Osteoblast (primary cell): ENCODE data around the gene C14orf119. TPM values are rescaled to one million over a fixed set of nuclear protein-coding genes. Genes with fewer than 3 reads are reported as not detected.

Experiments used
- DNase-seq: peaks from one replicate; pipeline ENCODE4 v3.0.0; 2011; ENCODE audit warnings: low spot score, mixed read lengths; ENCODE audit not compliant: insufficient read length; ENCODE audit errors: missing footprints
- H2AFZ ChIP-seq: 2 replicates; pipeline ENCODE4 v1.6.0; 2011; ENCODE audit warnings: mild to moderate bottlenecking, low read length
- H3K27ac ChIP-seq: 2 replicates; pipeline ENCODE4 v1.5.1; 2011; ENCODE audit warnings: mild to moderate bottlenecking, low read depth, low read length, moderate library complexity
- H3K27me3 ChIP-seq: 2 replicates; pipeline ENCODE4 v1.6.0; 2012; ENCODE audit warnings: mild to moderate bottlenecking, control low read depth, inconsistent platforms, low read length, moderate library complexity; ENCODE audit not compliant: insufficient read depth
- H3K36me3 ChIP-seq: 2 replicates; pipeline ENCODE4 v1.5.1; 2011; ENCODE audit warnings: mild to moderate bottlenecking, low read length, control low read depth, moderate library complexity; ENCODE audit not compliant: insufficient read depth
- H3K4me1 ChIP-seq: 2 replicates; pipeline ENCODE4 v1.5.1; 2011; ENCODE audit warnings: mild to moderate bottlenecking, low read length, control low read depth, moderate library complexity; ENCODE audit not compliant: insufficient read depth
- H3K4me2 ChIP-seq: 2 replicates; pipeline ENCODE4 v1.6.0; 2011; ENCODE audit warnings: mild to moderate bottlenecking, low read length; ENCODE audit not compliant: insufficient read depth
- H3K4me3 ChIP-seq: fragments of 200-600 bp; sonication (generic); 3 replicates; pipeline ENCODE4 v1.5.1; 2012; ENCODE audit warnings: mild to moderate bottlenecking, low read length, inconsistent platforms; ENCODE audit not compliant: insufficient read depth
- H3K79me2 ChIP-seq: 2 replicates; pipeline ENCODE4 v1.6.0; 2012; ENCODE audit warnings: mild to moderate bottlenecking, low read length, control low read depth, inconsistent platforms; ENCODE audit not compliant: insufficient read depth
- H3K9me3 ChIP-seq: 2 replicates; pipeline ENCODE4 v1.5.1; 2011; ENCODE audit warnings: low read depth, low read length, control low read depth
- H4K20me1 ChIP-seq: 2 replicates; pipeline ENCODE4 v1.6.0; 2012; ENCODE audit warnings: mild to moderate bottlenecking, low read length, control low read depth; ENCODE audit not compliant: insufficient read depth
- total RNA-seq: library from RNA; depleted of rRNA; stranded (reverse); fragments of >200 nt; gene quantifications from 2 replicates; pipeline ENCODE4 v1.2.3, GENCODE V29; 2012
- TF ChIP-seq, protein P1 (sequence below): IDR thresholded peaks from 2 replicates; pipeline ENCODE4 v1.5.1; 2011; ENCODE audit warnings: mild to moderate bottlenecking, low read depth, low read length, moderate library complexity; ENCODE audit errors: extremely low read depth

The C14orf119 gene
- total RNA-seq, 1 donor: 43.1 TPM

DNA sequence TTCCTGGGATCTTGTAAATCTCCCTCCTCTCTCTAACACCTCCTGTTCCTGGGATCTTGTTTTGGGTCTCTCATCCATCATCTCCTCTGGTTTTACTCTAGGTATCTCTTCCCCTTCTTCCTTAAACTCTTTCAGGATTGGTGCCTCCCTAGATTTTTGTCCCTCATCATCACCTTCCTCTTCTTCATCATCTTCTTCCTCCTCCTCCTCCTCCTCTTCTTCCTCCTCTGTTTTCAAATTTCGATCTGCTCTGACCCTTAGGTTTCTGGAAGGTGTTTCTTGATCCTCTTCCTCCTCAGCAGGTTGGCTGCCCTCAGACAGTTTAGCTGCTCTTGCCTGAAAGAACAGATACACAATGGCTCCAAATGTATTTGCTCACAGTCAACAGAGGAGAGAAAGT is 14.8 kb upstream of the C14orf119 start:
- peak overlapping the region; percentile 63 for H3K4me2 ChIP-seq
- H3K79me2 ChIP-seq: peaks cover 40% of the 10 kb centered on the region

DNA sequence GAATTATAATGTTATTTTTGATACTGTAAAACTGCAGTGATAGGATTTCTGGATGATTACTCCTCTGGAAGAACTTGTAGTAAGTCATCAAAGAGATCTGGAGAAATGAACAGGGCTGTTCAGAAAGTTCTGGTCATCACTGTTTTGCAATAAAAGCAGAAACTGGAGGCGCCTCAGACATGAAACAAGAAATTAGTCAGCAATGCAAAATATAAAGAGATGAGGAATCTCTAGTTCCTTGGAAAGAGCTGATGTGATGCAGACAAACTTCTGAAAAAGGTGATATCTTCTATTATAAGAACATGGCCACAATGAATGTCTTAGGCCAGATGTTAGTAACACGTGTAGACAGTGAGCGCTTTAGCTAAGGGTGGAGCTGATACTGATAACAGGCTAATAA is 9.8 kb upstream of the C14orf119 start:
- peaks cover 67% of the 10 kb centered on the region for H3K79me2 ChIP-seq
- no peak overlapping the region for H3K4me3 ChIP-seq
- no peak overlapping the region for H2AFZ ChIP-seq
- DNase-seq: no peak
- H4K20me1 ChIP-seq: peaks cover 4% of the 10 kb centered on the region
- H3K36me3 ChIP-seq: peaks cover 75% of the 10 kb centered on the region
- no peaks in the 10 kb centered on the region for H3K27me3 ChIP-seq
- H3K9me3 ChIP-seq: no peaks in the 10 kb centered on the region
- TF ChIP-seq, protein P1, sequence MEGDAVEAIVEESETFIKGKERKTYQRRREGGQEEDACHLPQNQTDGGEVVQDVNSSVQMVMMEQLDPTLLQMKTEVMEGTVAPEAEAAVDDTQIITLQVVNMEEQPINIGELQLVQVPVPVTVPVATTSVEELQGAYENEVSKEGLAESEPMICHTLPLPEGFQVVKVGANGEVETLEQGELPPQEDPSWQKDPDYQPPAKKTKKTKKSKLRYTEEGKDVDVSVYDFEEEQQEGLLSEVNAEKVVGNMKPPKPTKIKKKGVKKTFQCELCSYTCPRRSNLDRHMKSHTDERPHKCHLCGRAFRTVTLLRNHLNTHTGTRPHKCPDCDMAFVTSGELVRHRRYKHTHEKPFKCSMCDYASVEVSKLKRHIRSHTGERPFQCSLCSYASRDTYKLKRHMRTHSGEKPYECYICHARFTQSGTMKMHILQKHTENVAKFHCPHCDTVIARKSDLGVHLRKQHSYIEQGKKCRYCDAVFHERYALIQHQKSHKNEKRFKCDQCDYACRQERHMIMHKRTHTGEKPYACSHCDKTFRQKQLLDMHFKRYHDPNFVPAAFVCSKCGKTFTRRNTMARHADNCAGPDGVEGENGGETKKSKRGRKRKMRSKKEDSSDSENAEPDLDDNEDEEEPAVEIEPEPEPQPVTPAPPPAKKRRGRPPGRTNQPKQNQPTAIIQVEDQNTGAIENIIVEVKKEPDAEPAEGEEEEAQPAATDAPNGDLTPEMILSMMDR: no peak
- H3K27ac ChIP-seq: peak overlapping the region; percentile 46
- no peak overlapping the region for H3K4me2 ChIP-seq
- peaks cover 22% of the 10 kb centered on the region for H3K4me1 ChIP-seq

More for the DNA sequence above, 14.8 kb upstream of the C14orf119 start:
- Histone ChIP-seq H3K36me3 (peaks cover 73% of the 10 kb centered on the region), H3K27me3 (no peaks in the 10 kb centered on the region), H2AFZ (no peak overlapping the region), H3K4me3 (no peak overlapping the region), H3K9me3 (no peaks in the 10 kb centered on the region), H3K27ac (peak overlapping the region; percentile 90), H4K20me1 (peaks cover under 1% of the 10 kb centered on the region), H3K4me1 (peaks cover 52% of the 10 kb centered on the region)
- TF ChIP-seq, protein P1: no peak
- DNase-seq: no peak

DNA sequence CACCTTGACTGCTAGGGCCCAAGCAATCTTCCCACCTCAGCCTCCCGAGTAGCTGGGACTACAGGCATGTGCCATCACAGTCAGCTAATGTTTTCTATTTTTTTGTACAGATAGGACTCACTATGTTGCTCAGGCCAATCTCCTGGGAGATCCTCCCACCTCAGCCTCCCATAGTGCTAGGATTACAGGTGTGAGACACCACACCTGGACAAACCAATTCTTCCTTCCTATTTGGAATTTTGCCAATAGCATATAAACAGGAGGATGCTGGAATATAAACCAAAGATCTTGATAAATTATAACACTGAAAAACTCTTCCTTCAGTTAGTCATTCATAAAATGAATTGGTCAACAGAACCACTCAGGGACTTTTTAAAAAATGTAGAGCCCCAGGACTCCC is 8.7 kb upstream of the C14orf119 start:
- H3K4me1 ChIP-seq: peaks cover 14% of the 10 kb centered on the region
- no peak overlapping the region for H3K4me3 ChIP-seq
- peak overlapping the region; percentile 12 for H3K27ac ChIP-seq
- H3K9me3 ChIP-seq: no peaks in the 10 kb centered on the region
- TF ChIP-seq, protein P1: no peak
- DNase-seq: no peak
- peaks cover 72% of the 10 kb centered on the region for H3K36me3 ChIP-seq
- H3K27me3 ChIP-seq: no peaks in the 10 kb centered on the region
- peaks cover 74% of the 10 kb centered on the region for H3K79me2 ChIP-seq
- H4K20me1 ChIP-seq: peaks cover 6% of the 10 kb centered on the region
- H3K4me2 ChIP-seq: no peak overlapping the region
- no peak overlapping the region for H2AFZ ChIP-seq

DNA sequence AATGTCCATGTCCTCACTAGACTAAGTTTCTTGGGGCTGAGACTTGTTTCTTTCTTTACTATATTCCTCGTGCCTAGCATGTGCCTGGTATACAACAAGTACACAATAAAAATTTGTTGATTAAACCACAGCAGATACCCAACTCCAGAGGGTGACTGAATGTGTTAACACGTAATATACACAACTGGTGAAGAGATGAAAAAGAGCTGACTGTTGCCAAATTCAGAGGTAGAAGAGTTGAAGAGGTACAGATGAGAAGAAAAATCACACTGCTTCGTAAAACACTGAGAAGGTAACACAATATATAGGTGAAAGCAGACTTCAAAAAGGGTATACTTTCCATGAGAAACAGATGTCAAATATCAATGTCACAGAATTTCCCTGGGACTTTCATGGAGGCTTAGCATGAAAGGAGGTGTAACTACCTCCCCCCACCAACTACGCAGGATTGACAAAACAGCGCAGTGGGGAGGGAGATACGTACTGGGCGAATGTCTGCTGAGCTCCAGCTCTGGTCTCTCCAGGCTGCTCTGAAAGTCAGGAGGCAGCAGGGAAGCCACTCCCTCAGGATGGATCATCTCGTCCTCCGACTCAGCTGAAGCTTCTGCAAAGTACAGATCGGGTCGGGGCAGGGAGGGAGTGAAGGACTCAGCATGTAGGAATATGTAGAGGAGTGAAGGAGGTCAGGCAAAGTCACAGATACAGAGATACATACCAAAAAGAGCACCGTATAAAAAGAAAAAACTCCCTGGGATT is 5.6 kb upstream of the C14orf119 start:
- peaks cover 22% of the 10 kb centered on the region for H4K20me1 ChIP-seq
- H3K4me2 ChIP-seq: no peak overlapping the region
- H2AFZ ChIP-seq: no peak overlapping the region
- H3K4me1 ChIP-seq: peaks cover 27% of the 10 kb centered on the region
- no peak for DNase-seq
- peaks cover 82% of the 10 kb centered on the region for H3K79me2 ChIP-seq
- H3K36me3 ChIP-seq: peaks cover 66% of the 10 kb centered on the region
- TF ChIP-seq, protein P1: no peak
- H3K4me3 ChIP-seq: no peak overlapping the region
- H3K27ac ChIP-seq: no peak overlapping the region
- H3K27me3 ChIP-seq: no peaks in the 10 kb centered on the region
- no peaks in the 10 kb centered on the region for H3K9me3 ChIP-seq
